GM06990 (cell line): ENCODE data around the gene TLK1.
"Not testable (repeated sequence)": the region's sequence is repeated elsewhere in the genome, so short reads cannot be mapped to it uniquely, and the experiment has no call there.

Source experiments
- DNase-seq: peaks from one replicate; pipeline ENCODE4 v3.0.0-alpha.2; 2011; ENCODE audit not compliant: insufficient read length; ENCODE audit errors: extremely low read depth
- H3K27me3 ChIP-seq: replicated peaks from 2 replicates; pipeline ENCODE4 v1.6.0; 2011; ENCODE audit warnings: low read length; ENCODE audit not compliant: control insufficient read depth, insufficient read depth
- H3K36me3 ChIP-seq: 2 replicates; pipeline ENCODE4 v1.5.1; 2011; ENCODE audit warnings: low read length; ENCODE audit not compliant: control insufficient read depth, insufficient read depth
- H3K4me3 ChIP-seq: replicated peaks from 2 replicates; pipeline ENCODE4 v1.5.1; 2011; ENCODE audit warnings: low read depth, mild to moderate bottlenecking, control low read depth, low read length
- TF ChIP-seq, protein P1 (sequence below): IDR thresholded peaks from 2 replicates; pipeline ENCODE4 v1.5.1; 2011; ENCODE audit warnings: low read length, control low read depth, mild to moderate bottlenecking, inconsistent platforms; ENCODE audit not compliant: insufficient read depth, poor library complexity, severe bottlenecking

Gene TLK1

GRCh38 chr2:171167352-171167997, 6.8 kb upstream of the TLK1 start:
- TF ChIP-seq, protein P1, sequence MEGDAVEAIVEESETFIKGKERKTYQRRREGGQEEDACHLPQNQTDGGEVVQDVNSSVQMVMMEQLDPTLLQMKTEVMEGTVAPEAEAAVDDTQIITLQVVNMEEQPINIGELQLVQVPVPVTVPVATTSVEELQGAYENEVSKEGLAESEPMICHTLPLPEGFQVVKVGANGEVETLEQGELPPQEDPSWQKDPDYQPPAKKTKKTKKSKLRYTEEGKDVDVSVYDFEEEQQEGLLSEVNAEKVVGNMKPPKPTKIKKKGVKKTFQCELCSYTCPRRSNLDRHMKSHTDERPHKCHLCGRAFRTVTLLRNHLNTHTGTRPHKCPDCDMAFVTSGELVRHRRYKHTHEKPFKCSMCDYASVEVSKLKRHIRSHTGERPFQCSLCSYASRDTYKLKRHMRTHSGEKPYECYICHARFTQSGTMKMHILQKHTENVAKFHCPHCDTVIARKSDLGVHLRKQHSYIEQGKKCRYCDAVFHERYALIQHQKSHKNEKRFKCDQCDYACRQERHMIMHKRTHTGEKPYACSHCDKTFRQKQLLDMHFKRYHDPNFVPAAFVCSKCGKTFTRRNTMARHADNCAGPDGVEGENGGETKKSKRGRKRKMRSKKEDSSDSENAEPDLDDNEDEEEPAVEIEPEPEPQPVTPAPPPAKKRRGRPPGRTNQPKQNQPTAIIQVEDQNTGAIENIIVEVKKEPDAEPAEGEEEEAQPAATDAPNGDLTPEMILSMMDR: no peak
- H3K27me3 ChIP-seq: no peaks in the 10 kb centered on the region
- no peak for DNase-seq
- H3K36me3 ChIP-seq: no peaks in the 10 kb centered on the region
- no peak overlapping the region for H3K4me3 ChIP-seq

- Histone ChIP-seq H3K36me3 (no peaks in the 10 kb centered on the region), H3K4me3 (no peak overlapping the region), H3K27me3 (no peaks in the 10 kb centered on the region)
- TF ChIP-seq, protein P1: no peak
- no peak for DNase-seq
These were observed 5.8 kb upstream of the TLK1 start for GRCh38 chr2:171166328-171166983.

- H3K4me3 ChIP-seq: no peak overlapping the region
- TF ChIP-seq, protein P1: no peak
- no peak for DNase-seq
- no peaks in the 10 kb centered on the region for H3K36me3 ChIP-seq
- no peaks in the 10 kb centered on the region for H3K27me3 ChIP-seq
These were observed 5.3 kb upstream of the TLK1 start for GRCh38 chr2:171165967-171166327.

DNA sequence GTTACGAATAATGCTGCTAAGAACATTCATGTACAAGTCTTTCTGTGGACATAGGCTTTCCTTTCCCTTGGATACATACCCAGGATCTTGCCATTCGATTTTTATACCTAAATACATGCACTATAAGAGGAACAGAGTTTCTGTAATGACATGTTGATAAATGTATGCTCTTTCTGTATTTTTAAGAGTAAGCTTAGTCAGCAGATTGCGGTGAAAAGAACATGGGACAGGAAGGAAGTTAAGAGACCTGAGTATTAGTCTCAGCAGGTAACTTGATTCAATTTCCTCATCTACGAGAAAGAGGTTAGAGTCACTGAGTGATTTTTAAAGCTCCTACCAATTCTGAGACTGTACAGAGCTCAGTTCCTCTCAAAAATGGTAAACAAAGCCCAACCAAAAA, 2.6 kb upstream of the TLK1 start:
- Histone ChIP-seq H3K36me3 (no peaks in the 10 kb centered on the region), H3K4me3 (no peak overlapping the region), H3K27me3 (no peaks in the 10 kb centered on the region)
- DNase-seq: no peak
- TF ChIP-seq, protein P1: no peak

DNA sequence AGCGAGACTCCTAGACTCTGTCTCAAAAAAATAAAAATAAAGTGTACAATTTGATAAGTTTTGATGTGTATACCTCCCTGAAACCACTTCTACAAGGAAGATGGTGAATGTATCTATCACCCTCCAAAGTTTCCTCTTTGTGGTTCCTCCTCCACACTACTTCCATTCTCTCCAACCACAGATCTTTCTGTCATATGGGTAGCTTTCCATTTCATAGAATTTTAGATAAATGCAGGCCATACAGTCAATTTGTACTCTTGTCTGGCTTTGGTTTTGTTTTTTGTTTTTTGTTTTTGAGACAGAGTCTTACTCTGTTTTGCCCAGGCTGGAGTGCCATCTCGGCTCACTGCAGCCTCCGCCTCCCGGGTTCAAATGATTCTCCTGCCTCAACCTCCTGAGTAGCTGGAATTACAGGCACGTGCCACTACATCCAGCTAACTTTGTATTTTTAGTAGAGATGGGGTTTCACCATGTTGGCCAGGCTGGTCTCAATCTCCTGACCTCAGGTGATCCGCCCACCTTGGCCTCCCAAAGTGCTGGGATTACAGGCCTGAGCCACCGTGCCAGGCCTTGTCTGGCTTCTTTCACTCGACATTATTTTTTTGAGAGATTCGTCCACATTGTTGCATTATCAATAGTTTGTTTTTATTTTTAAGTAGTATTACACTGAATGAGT, 2.0 kb upstream of the TLK1 start:
- DNase-seq, H3K4me3 ChIP-seq, H3K36me3 ChIP-seq, H3K27me3 ChIP-seq: not testable (repeated sequence)

- TF ChIP-seq, protein P1: no peak
- peak overlapping the region; percentile 94 for H3K4me3 ChIP-seq
- H3K36me3 ChIP-seq: no peaks in the 10 kb centered on the region
- H3K27me3 ChIP-seq: no peaks in the 10 kb centered on the region
- peak; percentile 90 for DNase-seq
These were observed 455 bp upstream of the TLK1 start for GRCh38 chr2:171160956-171161740.
